ENCODE data around the gene CFAP298. TPM values are rescaled to one million over a fixed set of nuclear protein-coding genes. Genes with fewer than 3 reads are reported as not detected.
A peak's percentile ranks its signal among the peaks of the same experiment; 100 is the strongest.
"Not testable (repeated sequence)": the region's sequence is repeated elsewhere in the genome, so short reads cannot be mapped to it uniquely, and the experiment has no call there.

CFAP298 gene, protein sequence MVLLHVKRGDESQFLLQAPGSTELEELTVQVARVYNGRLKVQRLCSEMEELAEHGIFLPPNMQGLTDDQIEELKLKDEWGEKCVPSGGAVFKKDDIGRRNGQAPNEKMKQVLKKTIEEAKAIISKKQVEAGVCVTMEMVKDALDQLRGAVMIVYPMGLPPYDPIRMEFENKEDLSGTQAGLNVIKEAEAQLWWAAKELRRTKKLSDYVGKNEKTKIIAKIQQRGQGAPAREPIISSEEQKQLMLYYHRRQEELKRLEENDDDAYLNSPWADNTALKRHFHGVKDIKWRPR
- total RNA-seq, result 10 to 100 TPM; 14.4 to 33.8 (median 24.2) TPM
- polyA plus RNA-seq, result 10 to 100 TPM; 24.7 to 38.6 (median 32.4) TPM

DNA sequence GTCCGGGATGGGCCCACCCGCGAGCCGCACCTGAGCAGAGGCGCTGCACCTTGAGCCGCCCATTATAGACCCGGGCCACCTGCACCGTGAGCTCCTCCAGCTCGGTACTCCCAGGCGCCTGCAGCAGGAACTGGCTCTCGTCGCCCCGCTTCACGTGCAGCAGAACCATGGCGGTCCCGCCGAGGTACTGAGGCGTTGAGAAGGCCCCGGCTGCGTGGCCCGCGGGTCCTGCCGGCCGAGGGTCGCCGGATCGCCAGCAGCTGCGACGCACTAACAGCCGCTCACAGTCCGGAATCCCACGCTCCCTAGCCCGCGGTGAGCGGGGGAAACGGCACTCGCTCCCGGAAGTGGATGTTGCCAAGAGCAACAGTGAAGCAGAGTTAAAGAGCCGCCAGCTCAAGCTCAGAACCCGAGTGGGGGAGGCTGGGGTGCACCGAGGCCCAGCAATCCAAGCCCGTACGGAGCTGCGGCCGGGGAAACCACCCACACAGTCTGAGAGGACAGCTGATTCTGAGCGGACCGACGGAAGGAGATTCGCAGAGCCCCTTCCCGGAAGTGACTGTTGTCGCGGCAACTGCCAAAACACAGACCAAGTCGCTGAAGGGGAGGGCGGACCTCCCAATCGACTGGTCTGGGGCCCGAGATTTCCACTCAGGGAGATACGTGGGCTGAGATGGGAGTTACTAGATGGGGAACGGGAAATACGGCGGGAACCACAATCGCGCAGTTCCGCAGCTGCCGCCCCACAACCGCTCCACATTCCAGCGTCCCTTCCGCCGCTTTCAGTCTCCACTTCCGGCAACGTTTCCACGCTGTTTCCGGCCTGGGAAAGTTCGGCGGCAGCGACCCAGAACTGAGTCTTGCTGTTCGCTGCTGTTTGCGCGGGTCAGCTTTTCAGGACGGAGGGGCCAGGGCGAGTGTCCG lies at the start of gene CFAP298:
Gene CFAP298, minus strand, starts transcription at position 303 of the 924 bp plus-strand sequence. Its CDS starts 134 bp downstream, at position 169.
- peak; percentile 91 for DNase-seq
- Histone ChIP-seq H3K9me3 (no peaks in the 10 kb centered on the region), H3K4me1 (peaks cover 0 to 18% (median 14%) of the 10 kb centered on the region in 4 donors), H3K27me3 (no peaks in the 10 kb centered on the region), H3K36me3 (peaks cover 5 to 23% (median 8%) of the 10 kb centered on the region in 4 donors), H3K27ac (peak within 1 kb of the TSS; percentile 79 to 88 (median 86)), H3K4me3 (peak within 1 kb of the TSS; percentile 61 to 96 (median 80))
- peak in 3 of 4 donors; percentile 21 to 59 (median 58) for TF ChIP-seq POLR2AphosphoS5 (IDR thresholded peaks at IDR 0.05)
- TF ChIP-seq EP300 (IDR thresholded peaks at IDR 0.05), result no peak
- TF ChIP-seq CTCF (IDR thresholded peaks at IDR 0.05), result no peak
- intact Hi-C loops (cut with DNase I), result loop anchor here (1.0 to 5.0 kb wide), 3 partner anchors 198 to 880 kb away; partner anchors contain the start of genes SCAF4 and URB1
- 0% methylated on average over 81 of the region's 81 CpGs for WGBS, 2 donors

GRCh38 chr21:32661026-32661782 lies 49.0 kb upstream of the CFAP298 start:
- peaks cover 0 to 55% (median 28%) of the 10 kb centered on the region in 4 donors for H3K36me3 ChIP-seq
- DNase-seq; H3K4me1 ChIP-seq; H3K9me3 ChIP-seq; H3K27me3 ChIP-seq; intact Hi-C loops (cut with DNase I); H3K27ac ChIP-seq; H3K4me3 ChIP-seq: not testable (repeated sequence)
- WGBS, 2 donors, result 78 to 95% methylated on average over 13 of the region's 13 CpGs

DNA sequence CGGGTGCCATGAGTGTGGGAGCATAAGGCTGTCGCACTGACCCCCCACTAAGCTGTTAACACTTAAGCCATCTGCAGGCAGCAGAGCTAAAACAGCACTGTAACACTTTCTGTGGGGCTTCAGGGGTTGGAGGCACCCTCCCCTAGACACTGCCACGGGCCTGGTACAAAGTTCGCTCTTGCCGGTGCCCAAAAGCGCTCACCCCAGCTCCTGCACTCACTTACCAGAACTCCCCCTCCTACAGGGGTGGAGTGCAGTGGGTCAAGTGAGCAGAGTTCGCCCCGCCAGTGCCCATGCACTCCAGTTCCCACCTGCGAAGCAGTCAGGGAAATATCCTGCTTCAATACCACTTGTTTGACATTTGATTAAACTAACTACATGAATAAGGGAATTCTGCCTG lies 46.3 kb upstream of the CFAP298 start:
- WGBS, 2 donors, result 94 to 98% methylated on average over 9 of the region's 9 CpGs
- intact Hi-C loops (cut with DNase I), result no loop called here
- no peak for DNase-seq
- peaks cover 0 to 43% (median 7%) of the 10 kb centered on the region in 4 donors for H3K36me3 ChIP-seq
- TF ChIP-seq POLR2A (IDR thresholded peaks at IDR 0.05) (no peak), EP300 (IDR thresholded peaks at IDR 0.05) (no peak), CTCF (IDR thresholded peaks at IDR 0.05) (no peak), POLR2AphosphoS5 (IDR thresholded peaks at IDR 0.05) (no peak)
- no peaks in the 10 kb centered on the region for H3K9me3 ChIP-seq
- H3K27ac ChIP-seq, result no peak overlapping the region
- H3K27me3 ChIP-seq, result no peaks in the 10 kb centered on the region
- no peaks in the 10 kb centered on the region for H3K4me1 ChIP-seq
- H3K4me3 ChIP-seq, result no peak overlapping the region

GRCh38 chr21:32653326-32653901 lies 41.2 kb upstream of the CFAP298 start:
- Histone ChIP-seq H3K9me3 (no peaks in the 10 kb centered on the region), H3K4me1 (no peaks in the 10 kb centered on the region), H3K27ac (no peak overlapping the region), H3K36me3 (peaks cover 0 to 65% (median 2%) of the 10 kb centered on the region in 4 donors), H3K27me3 (no peaks in the 10 kb centered on the region), H3K4me3 (no peak overlapping the region)
- 63 to 81% methylated on average over 2 of the region's 2 CpGs for WGBS, 2 donors
- intact Hi-C loops (cut with DNase I), result no loop called here
- no peak for DNase-seq
- no peak for TF ChIP-seq POLR2A (IDR thresholded peaks at IDR 0.05)

DNA sequence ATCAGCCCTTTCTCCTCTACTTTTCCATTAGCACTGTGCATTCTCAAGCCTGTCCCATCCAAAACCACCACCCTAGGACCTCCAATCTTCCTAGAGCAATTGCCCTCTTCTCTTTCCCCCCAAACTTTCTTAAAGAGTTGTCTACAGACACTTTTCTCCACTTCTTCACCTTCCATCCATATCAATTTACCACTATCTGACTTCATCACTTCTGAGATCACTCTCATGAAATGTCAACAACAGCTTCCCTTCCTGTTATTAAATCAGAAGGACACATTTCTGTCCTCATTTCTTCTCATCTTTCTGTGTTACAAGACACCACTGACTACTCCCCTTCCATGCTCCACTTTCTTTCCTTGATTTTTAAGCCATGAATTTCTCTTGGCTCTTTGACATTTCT lies 36.0 kb upstream of the CFAP298 start:
- Histone ChIP-seq H3K36me3 (peaks cover 0 to 71% (median 4%) of the 10 kb centered on the region in 4 donors), H3K4me3 (no peak overlapping the region), H3K27ac (no peak overlapping the region), H3K27me3 (no peaks in the 10 kb centered on the region), H3K4me1 (no peaks in the 10 kb centered on the region), H3K9me3 (no peaks in the 10 kb centered on the region)
- intact Hi-C loops (cut with DNase I), result no loop called here
- TF ChIP-seq CTCF (IDR thresholded peaks at IDR 0.05), result no peak
- DNase-seq, result no peak
